Eye (tissue), 1 donor: ENCODE data around the gene MEX3D.

Experiments used
- DNase-seq: peaks from one replicate; pipeline ENCODE4 v3.0.0-alpha.2; 2015

The MEX3D gene

GRCh38 chr19:1514986-1515721 is 53.0 kb downstream of the MEX3D start:
- no peak for DNase-seq

GRCh38 chr19:1514295-1514661 is 53.8 kb downstream of the MEX3D start:
- DNase-seq: no peak

- no peak for DNase-seq
Measured at GRCh38 chr19:1513499-1514294, 54.4 kb downstream of the MEX3D start.

- peak; percentile 54 for DNase-seq
Measured at GRCh38 chr19:1512671-1513498, 55.2 kb downstream of the MEX3D start, which contains the start of gene ADAMTSL5. ADAMTSL5 (minus strand) TSS chr19:1513019; CDS start chr19:1510943, 2,076 bp downstream.

GRCh38 chr19:1511318-1512317 is 56.5 kb downstream of the MEX3D start:
- DNase-seq: no peak

GRCh38 chr19:1510807-1511206 is 57.3 kb downstream of the MEX3D start:
- no peak for DNase-seq

GRCh38 chr19:1510442-1510806 is 57.7 kb downstream of the MEX3D start:
- no peak for DNase-seq

- DNase-seq: no peak
Measured at GRCh38 chr19:1509602-1510441, 58.3 kb downstream of the MEX3D start.

GRCh38 chr19:1508507-1508856 is 59.6 kb downstream of the MEX3D start:
- DNase-seq: no peak

- peak; percentile 99 for DNase-seq
Measured at GRCh38 chr19:1507763-1508506, 60.2 kb downstream of the MEX3D start.

GRCh38 chr19:1507192-1507660 is 60.9 kb downstream of the MEX3D start:
- no peak for DNase-seq

- no peak for DNase-seq
Measured at GRCh38 chr19:1505991-1506881, 61.9 kb downstream of the MEX3D start.

- no peak for DNase-seq
Measured at GRCh38 chr19:1505012-1505411, 63.1 kb downstream of the MEX3D start.
